GM21786 (cell line): Measurements from ENCODE around the gene GPR75.

Experiments used
- ATAC-seq: cut with Tn5 transposase; IDR thresholded peaks from one replicate; pipeline ENCODE4 v1.9.1; 2021; ENCODE audit not compliant: unreplicated experiment

Gene GPR75

DNA sequence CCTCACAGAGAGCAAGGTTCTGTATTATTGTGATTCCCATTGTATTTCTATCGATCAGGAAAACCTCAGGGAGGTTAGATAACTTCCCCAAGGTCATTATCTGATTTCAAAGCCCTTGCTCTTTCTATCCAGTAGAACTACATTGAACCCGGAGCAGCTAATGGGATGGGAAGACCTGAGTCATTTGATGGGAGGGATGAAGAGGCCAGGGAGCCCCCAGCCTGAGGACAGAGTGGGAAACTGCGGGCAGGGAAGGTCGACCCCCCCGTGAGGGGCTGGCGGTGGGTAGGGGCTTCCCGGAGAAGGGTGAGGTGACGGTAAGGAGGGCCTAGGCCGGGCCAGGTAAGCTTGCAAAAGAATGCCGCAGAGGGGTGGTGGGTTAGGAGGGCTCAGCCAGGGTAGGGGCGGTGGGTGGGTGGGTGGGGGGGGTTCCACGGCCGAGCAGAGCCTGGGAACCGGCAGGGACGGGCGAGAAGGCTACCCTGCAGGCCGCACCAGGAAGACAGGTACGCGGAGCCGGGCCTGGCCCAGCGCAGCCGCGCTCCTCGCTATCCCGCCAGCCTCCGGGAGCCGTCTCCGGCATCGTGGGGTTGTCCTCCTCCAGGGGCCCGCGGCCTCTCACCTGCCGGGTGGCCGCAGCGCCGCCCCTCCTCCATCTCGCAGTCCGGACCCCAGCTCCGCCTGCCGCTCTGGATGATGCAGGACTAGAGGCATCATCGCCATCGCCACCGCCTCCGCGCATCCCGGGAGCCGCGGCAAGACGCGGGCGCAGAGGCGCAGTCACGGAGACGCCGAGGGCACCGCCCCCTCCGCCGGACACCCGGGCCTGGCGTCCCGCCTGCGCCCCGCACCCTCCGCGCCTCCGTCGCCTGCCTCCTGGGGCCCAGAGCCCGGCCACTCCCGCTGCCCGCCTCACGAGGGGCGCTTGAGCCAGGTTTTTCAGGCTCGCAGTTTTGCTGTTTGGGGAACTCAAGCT is at the start of gene GPR75:
GPR75 (minus strand) TSS at position 762 of the 976 bp plus-strand sequence. CDS start 5,211 bp downstream, outside the sequence.
- ATAC-seq, result no peak

- no peak for ATAC-seq
Observed at GRCh38 chr2:53907582-53907981, 47.8 kb upstream of the GPR75 start.

DNA sequence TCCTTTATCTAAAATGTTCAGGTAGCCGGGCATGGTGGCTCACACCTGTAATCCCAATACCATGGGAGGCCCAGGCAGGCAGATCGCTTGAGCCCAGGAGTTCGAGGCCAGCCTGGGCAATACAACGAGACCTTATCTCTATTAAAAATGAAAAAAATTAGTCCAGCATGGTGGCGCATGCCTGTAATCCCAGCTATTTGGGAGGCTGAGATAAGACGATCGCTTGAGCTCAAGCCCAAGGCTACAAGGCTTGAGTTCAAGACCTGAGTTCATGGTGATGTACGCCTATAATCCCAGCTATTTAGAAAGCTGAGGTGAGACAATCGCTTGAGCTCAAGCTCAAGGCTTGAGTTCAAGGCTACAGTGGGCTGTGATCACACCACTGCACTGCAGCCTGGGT is 45.6 kb upstream of the GPR75 start:
- ATAC-seq, result no peak

DNA sequence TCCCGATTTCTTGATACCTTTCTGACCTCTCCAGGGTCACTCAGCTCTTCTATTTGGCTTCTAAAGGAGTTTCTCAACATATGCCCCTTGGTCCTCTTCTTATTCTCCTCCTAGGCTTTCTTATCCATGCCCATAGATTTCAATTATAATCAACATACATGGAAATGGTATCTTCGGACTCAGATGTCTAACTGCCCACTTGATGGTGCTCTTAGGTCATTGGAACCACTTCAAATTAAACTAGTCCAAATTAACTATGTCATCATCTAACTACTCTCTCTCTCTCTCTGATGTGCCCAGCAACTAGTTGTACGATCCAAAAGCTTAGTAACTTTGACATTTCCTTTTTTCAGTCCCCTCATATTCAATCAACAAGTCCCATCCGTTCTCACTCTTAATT is 43.2 kb upstream of the GPR75 start:
- ATAC-seq, result no peak

DNA sequence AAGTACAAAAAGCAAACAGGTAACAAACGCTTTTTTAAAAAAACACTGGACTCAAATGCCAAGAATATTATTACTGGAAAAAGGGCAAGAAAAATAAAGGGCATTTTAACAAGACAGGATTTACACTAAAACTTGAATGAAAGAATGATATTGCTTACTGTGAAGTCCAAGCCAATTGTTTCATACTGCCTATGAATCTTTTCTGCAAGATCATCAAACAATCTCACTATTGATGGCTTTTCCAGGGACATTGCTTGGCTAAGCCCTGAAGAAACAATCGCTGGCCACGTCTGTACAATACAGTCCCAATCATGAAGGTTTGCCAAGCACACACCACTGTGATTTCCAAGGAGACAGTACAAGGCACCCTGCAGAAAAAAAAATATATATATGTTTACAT is 41.4 kb upstream of the GPR75 start:
- no peak for ATAC-seq

GRCh38 chr2:53896864-53897263 is 37.1 kb upstream of the GPR75 start:
- ATAC-seq, result no peak

GRCh38 chr2:53886406-53887280 is 26.9 kb upstream of the GPR75 start:
- ATAC-seq, result no peak

- no peak for ATAC-seq
Observed at GRCh38 chr2:53884883-53885282, 25.1 kb upstream of the GPR75 start.

GRCh38 chr2:53881986-53882385 is 22.2 kb upstream of the GPR75 start:
- no peak for ATAC-seq

DNA sequence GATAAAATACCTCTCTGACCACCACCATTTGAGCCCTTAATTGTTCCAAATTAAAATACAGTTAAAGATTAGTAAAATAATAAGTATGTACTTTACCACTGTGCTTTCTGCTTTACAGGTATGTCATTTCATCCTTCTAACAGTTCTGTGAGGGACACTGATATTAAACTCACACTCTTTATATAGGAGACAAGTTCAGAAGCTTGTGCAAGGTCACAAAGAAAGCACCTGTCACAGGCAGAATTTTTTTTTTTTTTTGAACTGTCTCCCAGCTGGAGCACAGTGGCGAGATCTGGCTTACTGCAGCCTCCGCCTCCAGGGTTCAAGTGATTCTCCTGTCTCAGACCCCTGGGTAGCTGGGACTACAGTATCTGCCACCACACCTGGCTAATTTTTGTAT is 21.6 kb upstream of the GPR75 start:
- no peak for ATAC-seq

DNA sequence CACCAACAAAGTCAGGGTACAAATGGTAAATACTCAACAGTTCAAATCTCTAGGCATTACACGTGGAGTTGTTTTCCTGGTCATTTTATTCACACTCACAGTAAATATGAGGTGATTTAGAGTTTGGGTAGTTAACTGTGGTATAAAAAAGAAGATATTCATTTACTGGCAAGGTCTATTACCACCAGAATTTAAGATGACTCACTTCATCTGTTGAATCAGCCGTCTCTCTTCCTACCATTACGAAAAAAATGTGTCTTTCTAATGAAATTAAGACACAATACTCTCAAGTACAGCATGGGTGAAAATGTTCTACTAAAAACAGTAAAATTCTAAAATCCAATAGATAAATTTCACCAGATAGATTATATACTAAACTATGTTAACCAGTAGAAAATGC is 21.0 kb upstream of the GPR75 start:
- no peak for ATAC-seq

- ATAC-seq, result no peak
Observed at GRCh38 chr2:53877556-53877955, 17.8 kb upstream of the GPR75 start.

DNA sequence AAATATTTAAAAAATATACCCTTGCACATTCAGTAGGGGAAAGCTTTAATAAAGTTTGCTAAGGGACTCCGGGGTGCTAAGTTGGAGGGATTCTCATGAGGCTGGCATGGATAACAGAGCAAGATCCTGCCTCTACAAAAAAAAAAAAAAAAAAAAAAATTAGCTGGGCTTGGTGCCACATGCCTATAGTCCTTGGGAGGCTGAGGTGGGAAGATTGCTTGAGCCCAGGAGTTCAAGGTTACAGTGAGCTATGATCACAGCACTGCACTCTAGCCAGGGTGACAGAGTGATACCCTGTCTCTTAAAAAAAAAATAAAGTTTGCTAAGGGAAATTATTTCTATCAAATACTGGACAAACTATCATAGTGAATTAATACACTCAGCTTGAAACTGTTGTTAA is 17.3 kb upstream of the GPR75 start:
- no peak for ATAC-seq

GRCh38 chr2:53874401-53874950 is 14.7 kb upstream of the GPR75 start:
- ATAC-seq, result no peak

GRCh38 chr2:53867773-53868172 is 8.0 kb upstream of the GPR75 start:
- no peak for ATAC-seq

DNA sequence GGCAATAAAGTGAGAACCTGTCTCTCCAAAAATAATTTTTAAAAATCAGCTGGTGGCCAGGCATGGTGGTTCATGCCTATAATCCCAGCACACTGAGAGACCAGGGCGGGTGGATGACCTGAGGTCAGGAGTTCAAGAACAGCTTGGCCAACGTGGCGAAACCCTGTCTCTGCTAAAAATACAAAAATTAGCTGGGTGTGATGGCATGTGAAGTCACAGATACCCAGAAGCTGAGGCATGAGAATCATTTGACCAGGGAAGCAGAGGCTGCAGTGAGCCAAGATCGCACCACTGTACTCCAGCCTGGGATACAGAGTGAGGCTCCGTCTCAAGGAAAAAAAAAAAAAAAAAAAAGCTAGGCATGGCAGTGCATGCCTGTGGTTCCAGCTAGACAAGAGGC is 7.4 kb upstream of the GPR75 start:
- ATAC-seq, result no peak

DNA sequence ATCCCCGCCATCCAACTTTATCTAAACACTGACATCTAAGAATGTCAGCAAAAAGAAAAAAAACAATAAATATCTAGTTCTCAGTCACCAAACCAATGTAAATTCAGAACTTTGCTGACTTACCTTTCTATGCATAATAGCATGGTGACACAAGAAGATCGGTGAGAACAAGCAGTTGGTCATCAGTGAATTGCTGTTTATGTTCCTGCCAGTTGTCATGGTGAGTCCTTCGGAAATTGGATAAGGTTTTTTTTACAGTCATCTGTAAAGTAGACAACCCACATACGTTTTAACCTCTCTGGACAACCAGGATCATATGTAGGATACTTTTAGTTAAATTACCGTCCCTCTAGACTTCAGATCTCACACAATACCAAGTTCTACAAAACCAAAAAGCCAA is 6.2 kb upstream of the GPR75 start:
- no peak for ATAC-seq

DNA sequence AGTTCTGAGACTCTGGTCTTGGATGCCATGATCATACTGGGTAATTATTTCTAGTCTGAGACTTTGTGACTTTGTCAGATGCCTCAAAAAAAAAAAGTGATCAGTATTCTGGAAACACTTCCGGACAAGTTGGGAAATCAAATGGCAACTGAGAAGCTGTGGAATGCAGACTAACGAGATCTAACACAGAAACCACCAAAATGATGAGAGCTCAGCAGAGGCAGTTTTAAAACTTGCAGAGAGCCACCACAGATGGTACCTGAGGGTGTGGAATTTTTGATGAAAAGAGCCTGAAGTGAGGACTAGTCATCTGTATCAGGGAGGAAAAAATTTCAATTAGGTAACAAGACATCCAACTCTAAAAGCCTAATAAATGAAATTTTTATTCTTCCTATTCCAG is 5.5 kb upstream of the GPR75 start:
- no peak for ATAC-seq

GRCh38 chr2:53863538-53864227 is 3.9 kb upstream of the GPR75 start:
- no peak for ATAC-seq

DNA sequence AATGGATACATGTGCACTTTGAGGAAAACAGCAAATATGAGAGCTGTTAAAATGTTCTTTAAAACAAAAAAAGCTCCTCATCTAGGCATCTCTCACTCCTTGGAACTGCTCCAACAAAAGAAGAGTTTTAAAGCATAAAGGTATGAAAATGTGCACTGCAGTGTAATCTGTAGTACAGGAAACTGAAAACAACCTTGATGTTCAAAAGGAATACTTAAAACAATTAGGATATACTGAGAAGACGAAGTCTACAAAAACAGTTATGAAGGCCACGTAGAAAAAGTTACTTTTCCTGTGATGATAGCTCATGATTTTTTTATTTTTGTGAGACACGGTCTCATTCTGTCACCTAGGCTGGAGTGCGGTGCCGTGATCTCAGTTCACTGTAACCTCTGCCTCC is 2.1 kb upstream of the GPR75 start:
- ATAC-seq, result no peak

GRCh38 chr2:53856272-53856671 is 3.5 kb downstream of the GPR75 start:
- ATAC-seq, result no peak
